HEK293 (cell line): ENCODE data around the gene PLOD2.
A peak's percentile ranks its signal among the peaks of the same experiment; 100 is the strongest.

Source experiments
- CTCF ChIA-PET: fragments of 350-600 bp; formaldehyde crosslinking; extraction: SDS; loops from one replicate; lab custom pipeline; 2021; ENCODE audit warnings: antibody characterized with exemption; lab: Yijun Ruan, JAX
- POLR2A ChIA-PET: fragments of 300-600 bp; formaldehyde crosslinking; extraction: SDS; loops from one replicate; lab custom pipeline; 2020; ENCODE audit warnings: antibody characterized with exemption, inconsistent platforms; lab: Yijun Ruan, JAX
- H3K27ac ChIP-seq: fragments of 200-500 bp; sonication (Bioruptor generic); 2 replicates; pipeline ENCODE4 v1.5.1; 2014; ENCODE audit warnings: low read depth, low read length, control low read depth, inconsistent platforms; ENCODE audit errors: extremely low read depth
- H3K36me3 ChIP-seq, 2 experiments: fragments of 200-500 bp in 1 of 2; sonication (Bioruptor generic) in 1 of 2; 1 replicate in 1 of 2; 2 replicates in 1 of 2; pipeline ENCODE4 v1.5.1; 2014 to 2017; ENCODE audit warnings: inconsistent platforms in 2 of 2, low read length in 2 of 2; ENCODE audit not compliant: control insufficient read depth in 2 of 2, insufficient read depth in 1 of 2
- H3K4me1 ChIP-seq: fragments of 200-500 bp; sonication (Bioruptor generic); 2 replicates; pipeline ENCODE4 v1.5.1; 2014; ENCODE audit warnings: mild to moderate bottlenecking, low read length, inconsistent platforms; ENCODE audit not compliant: control insufficient read depth, insufficient read depth
- H3K4me3 ChIP-seq: 2 replicates; pipeline ENCODE4 v1.5.1; 2011; ENCODE audit warnings: low read depth, mild to moderate bottlenecking, control low read depth, low read length, moderate library complexity
- H3K9me3 ChIP-seq: fragments of 200-500 bp; sonication (Bioruptor generic); 2 replicates; pipeline ENCODE4 v1.5.1; 2014; ENCODE audit warnings: low read depth, low read length, inconsistent platforms; ENCODE audit not compliant: control insufficient read depth, insufficient read depth
- CTCF ChIP-seq: fragments of 450-650 bp; formaldehyde crosslinking; IDR thresholded peaks from 2 replicates; pipeline ENCODE4 v1.5.1; 2016; ENCODE audit warnings: missing biosample characterization, missing genetic modification characterization
- GLI2 ChIP-seq: fragments of 450-650 bp; formaldehyde crosslinking; IDR thresholded peaks from 2 replicates; pipeline ENCODE4; 2017; ENCODE audit warnings: missing biosample characterization, missing genetic modification characterization, low read depth, borderline replicate concordance
- IKZF3 ChIP-seq: fragments of 450-650 bp; IDR thresholded peaks from 2 replicates; pipeline ENCODE4 v1.5.0; 2018; ENCODE audit warnings: missing biosample characterization, mild to moderate bottlenecking, missing genetic modification characterization, moderate library complexity
- PRDM1 ChIP-seq: fragments of 450-650 bp; formaldehyde crosslinking; IDR thresholded peaks from 2 replicates; pipeline ENCODE4; 2016; ENCODE audit warnings: missing biosample characterization, missing genetic modification characterization
- ZNF148 ChIP-seq: fragments of 450-650 bp; formaldehyde crosslinking; IDR thresholded peaks from 2 replicates; pipeline ENCODE4 v1.5.0; 2017; ENCODE audit warnings: missing biosample characterization, missing genetic modification characterization, borderline replicate concordance
- ZNF169 ChIP-seq: fragments of 450-650 bp; formaldehyde crosslinking; IDR thresholded peaks from 2 replicates; pipeline ENCODE4 v1.5.1; 2016; ENCODE audit warnings: missing biosample characterization, missing genetic modification characterization
- ZNF26 ChIP-seq: fragments of 450-650 bp; formaldehyde crosslinking; IDR thresholded peaks from 2 replicates; pipeline ENCODE4 v1.5.1; 2016; ENCODE audit warnings: missing biosample characterization, missing genetic modification characterization
- ZNF274 ChIP-seq, 2 experiments: fragments of 200-500 bp in 1 of 2; fragments of 450-650 bp in 1 of 2; sonication (Bioruptor generic) in 1 of 2; formaldehyde crosslinking in 1 of 2; IDR thresholded peaks; 2 replicates each; pipeline versions ENCODE4 v1.5.1 to v1.6.1; 2014 to 2016; ENCODE audit warnings: borderline replicate concordance in 1 of 2, inconsistent platforms in 1 of 2, low read length in 1 of 2, missing biosample characterization in 1 of 2, missing genetic modification characterization in 1 of 2
- ZNF292 ChIP-seq: fragments of 450-650 bp; formaldehyde crosslinking; IDR thresholded peaks from 2 replicates; pipeline ENCODE4 v1.5.1; 2016; ENCODE audit warnings: low read depth, missing biosample characterization, missing genetic modification characterization, borderline replicate concordance
- ZNF549 ChIP-seq: fragments of 450-650 bp; IDR thresholded peaks from 2 replicates; pipeline ENCODE4 v1.5.1; 2018; ENCODE audit warnings: missing biosample characterization, missing genetic modification characterization, mild to moderate bottlenecking, inconsistent platforms, moderate library complexity
- ZNF610 ChIP-seq: fragments of 450-650 bp; formaldehyde crosslinking; IDR thresholded peaks from 2 replicates; pipeline ENCODE4 v1.5.1; 2016; ENCODE audit warnings: missing biosample characterization, missing genetic modification characterization, borderline replicate concordance
- ZNF792 ChIP-seq: fragments of 450-650 bp; formaldehyde crosslinking; IDR thresholded peaks from 2 replicates; pipeline ENCODE4 v1.5.1; 2016; ENCODE audit warnings: missing biosample characterization, missing genetic modification characterization
- ZSCAN23 ChIP-seq: fragments of 450-650 bp; formaldehyde crosslinking; IDR thresholded peaks from 2 replicates; pipeline ENCODE4 v1.5.1; 2016; ENCODE audit warnings: missing biosample characterization, missing genetic modification characterization
- ZSCAN4 ChIP-seq: fragments of 450-650 bp; formaldehyde crosslinking; IDR thresholded peaks from 2 replicates; pipeline ENCODE4 v1.5.1; 2017; ENCODE audit warnings: missing biosample characterization, missing genetic modification characterization
- TF ChIP-seq, protein P1 (sequence below): fragments of 450-650 bp; formaldehyde crosslinking; IDR thresholded peaks from 2 replicates; pipeline ENCODE4 v1.5.1; 2016; ENCODE audit warnings: missing biosample characterization, missing genetic modification characterization

Gene PLOD2

DNA sequence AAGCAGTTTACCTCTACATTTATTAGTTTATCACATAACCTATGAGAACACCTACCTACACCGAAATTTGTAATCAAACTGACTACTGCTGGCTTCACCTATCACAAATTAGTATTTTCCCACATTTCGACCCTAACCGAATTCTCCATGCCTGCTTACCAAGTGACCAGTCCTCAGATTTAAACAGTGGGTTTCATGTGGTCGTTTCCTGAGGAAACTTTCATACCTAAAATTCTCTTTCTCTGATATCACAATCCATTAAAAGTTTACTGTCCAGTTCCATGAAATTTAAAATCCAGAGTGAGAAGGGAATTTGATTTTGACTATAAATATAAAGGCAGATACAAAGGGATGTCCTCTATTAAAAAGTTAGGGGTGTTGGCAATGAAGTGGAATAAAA, 1.9 kb downstream of the PLOD2 start:
- ChIA-PET POLR2A (no interaction called here), CTCF (interaction anchor here (0.7 to 2.5 kb wide), 3 partner anchors 29 to 113 kb away, joined by 3 to 7 read pairs (median 4); no protein-coding TSS in a partner anchor)
- Histone ChIP-seq H3K4me3 (peak overlapping the region; percentile 81), H3K9me3 (no peaks in the 10 kb centered on the region), H3K4me1 (peaks cover 12% of the 10 kb centered on the region; the same call in 1 of the 2 replicates), H3K27ac (no peak overlapping the region), H3K36me3 (no peaks in the 10 kb centered on the region)
- TF ChIP-seq ZNF792 (tag by site-specific recombination): no peak
- TF ChIP-seq IKZF3 (tag by site-specific recombination): no peak
- no peak for TF ChIP-seq ZSCAN4
- TF ChIP-seq GLI2 (tag by site-specific recombination): no peak
- TF ChIP-seq ZNF549 (tag by site-specific recombination): no peak
- TF ChIP-seq ZNF610 (tag by site-specific recombination): no peak
- TF ChIP-seq ZSCAN23: no peak
- no peak for TF ChIP-seq ZNF169 (tag by site-specific recombination)
- no peak for TF ChIP-seq ZNF148
- no peak for TF ChIP-seq PRDM1 (tag by site-specific recombination)
- TF ChIP-seq ZNF292 (tag by site-specific recombination): no peak
- TF ChIP-seq ZNF274 (IDR thresholded peaks at IDR 0.05; ENCODE audit: low read length): no peak
- no peak for TF ChIP-seq ZNF274 (tag by site-specific recombination; IDR thresholded peaks at IDR 0.05; ENCODE audit: borderline replicate concordance)
- TF ChIP-seq, all 188 proteins: peak for 0

GRCh38 chr3:146157325-146158060, 3.5 kb downstream of the PLOD2 start:
- POLR2A ChIA-PET: no interaction called here
- no peaks in the 10 kb centered on the region for H3K36me3 ChIP-seq
- no peaks in the 10 kb centered on the region for H3K9me3 ChIP-seq
- TF ChIP-seq CTCF (no peak), ZNF26 (tag by site-specific recombination) (no peak)
- TF ChIP-seq, protein P1, sequence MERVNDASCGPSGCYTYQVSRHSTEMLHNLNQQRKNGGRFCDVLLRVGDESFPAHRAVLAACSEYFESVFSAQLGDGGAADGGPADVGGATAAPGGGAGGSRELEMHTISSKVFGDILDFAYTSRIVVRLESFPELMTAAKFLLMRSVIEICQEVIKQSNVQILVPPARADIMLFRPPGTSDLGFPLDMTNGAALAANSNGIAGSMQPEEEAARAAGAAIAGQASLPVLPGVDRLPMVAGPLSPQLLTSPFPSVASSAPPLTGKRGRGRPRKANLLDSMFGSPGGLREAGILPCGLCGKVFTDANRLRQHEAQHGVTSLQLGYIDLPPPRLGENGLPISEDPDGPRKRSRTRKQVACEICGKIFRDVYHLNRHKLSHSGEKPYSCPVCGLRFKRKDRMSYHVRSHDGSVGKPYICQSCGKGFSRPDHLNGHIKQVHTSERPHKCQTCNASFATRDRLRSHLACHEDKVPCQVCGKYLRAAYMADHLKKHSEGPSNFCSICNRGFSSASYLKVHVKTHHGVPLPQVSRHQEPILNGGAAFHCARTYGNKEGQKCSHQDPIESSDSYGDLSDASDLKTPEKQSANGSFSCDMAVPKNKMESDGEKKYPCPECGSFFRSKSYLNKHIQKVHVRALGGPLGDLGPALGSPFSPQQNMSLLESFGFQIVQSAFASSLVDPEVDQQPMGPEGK (tag by site-specific recombination): no peak
- H3K27ac ChIP-seq: no peak overlapping the region
- no peak overlapping the region for H3K4me3 ChIP-seq
- CTCF ChIA-PET: interaction anchor here (2.5 kb wide), 1 partner anchor 31 kb away, joined by 7 read pairs; no protein-coding TSS in a partner anchor
- H3K4me1 ChIP-seq: peaks cover 12% of the 10 kb centered on the region; the same call in 1 of the 2 replicates
